HEK293 (cell line): Measurements from ENCODE around the gene PDCD4.

Source experiments
- CTCF ChIA-PET: fragments of 350-600 bp; formaldehyde crosslinking; extraction: SDS; loops from one replicate; lab custom pipeline; 2021; ENCODE audit warnings: antibody characterized with exemption; lab: Yijun Ruan, JAX
- POLR2A ChIA-PET: fragments of 300-600 bp; formaldehyde crosslinking; extraction: SDS; loops from one replicate; lab custom pipeline; 2020; ENCODE audit warnings: antibody characterized with exemption, inconsistent platforms; lab: Yijun Ruan, JAX
- H3K27ac ChIP-seq: fragments of 200-500 bp; sonication (Bioruptor generic); 2 replicates; pipeline ENCODE4 v1.5.1; 2014; ENCODE audit warnings: low read depth, low read length, control low read depth, inconsistent platforms; ENCODE audit errors: extremely low read depth
- H3K36me3 ChIP-seq, 2 experiments: fragments of 200-500 bp in 1 of 2; sonication (Bioruptor generic) in 1 of 2; 1 replicate in 1 of 2; 2 replicates in 1 of 2; pipeline ENCODE4 v1.5.1; 2014 to 2017; ENCODE audit warnings: inconsistent platforms in 2 of 2, low read length in 2 of 2; ENCODE audit not compliant: control insufficient read depth in 2 of 2, insufficient read depth in 1 of 2
- H3K4me1 ChIP-seq: fragments of 200-500 bp; sonication (Bioruptor generic); 2 replicates; pipeline ENCODE4 v1.5.1; 2014; ENCODE audit warnings: mild to moderate bottlenecking, low read length, inconsistent platforms; ENCODE audit not compliant: control insufficient read depth, insufficient read depth
- H3K4me3 ChIP-seq: 2 replicates; pipeline ENCODE4 v1.5.1; 2011; ENCODE audit warnings: low read depth, mild to moderate bottlenecking, control low read depth, low read length, moderate library complexity
- H3K9me3 ChIP-seq: fragments of 200-500 bp; sonication (Bioruptor generic); 2 replicates; pipeline ENCODE4 v1.5.1; 2014; ENCODE audit warnings: low read depth, low read length, inconsistent platforms; ENCODE audit not compliant: control insufficient read depth, insufficient read depth
- FEZF1 ChIP-seq: fragments of 450-650 bp; formaldehyde crosslinking; IDR thresholded peaks from 2 replicates; pipeline ENCODE4 v1.5.1; 2016; ENCODE audit warnings: missing biosample characterization, missing genetic modification characterization
- GLI4 ChIP-seq: fragments of 450-650 bp; formaldehyde crosslinking; IDR thresholded peaks from 2 replicates; pipeline ENCODE4 v1.5.1; 2016; ENCODE audit warnings: missing biosample characterization, missing genetic modification characterization
- GLIS2 ChIP-seq: fragments of 450-650 bp; formaldehyde crosslinking; IDR thresholded peaks from 2 replicates; pipeline ENCODE4 v1.5.1; 2016; ENCODE audit warnings: missing biosample characterization, missing genetic modification characterization
- HOXC10 ChIP-seq: sonication (generic); formaldehyde crosslinking; IDR thresholded peaks from 2 replicates; pipeline ENCODE4 v1.8.1; 2023; ENCODE audit warnings: mild to moderate bottlenecking, missing genetic modification reagents
- KLF1 ChIP-seq: fragments of 450-650 bp; formaldehyde crosslinking; IDR thresholded peaks from 2 replicates; pipeline ENCODE4 v1.5.1; 2016; ENCODE audit warnings: missing biosample characterization, missing genetic modification characterization
- RBAK ChIP-seq: fragments of 450-650 bp; formaldehyde crosslinking; IDR thresholded peaks from 2 replicates; pipeline ENCODE4 v1.5.1; 2016; ENCODE audit warnings: missing biosample characterization, missing genetic modification characterization
- SCRT2 ChIP-seq: fragments of 450-650 bp; formaldehyde crosslinking; IDR thresholded peaks from 2 replicates; pipeline ENCODE4 v1.5.1; 2016; ENCODE audit warnings: missing biosample characterization, missing genetic modification characterization
- SP3 ChIP-seq: fragments of 450-650 bp; formaldehyde crosslinking; IDR thresholded peaks from 2 replicates; pipeline ENCODE4 v1.5.1; 2016; ENCODE audit warnings: missing biosample characterization, missing genetic modification characterization
- ZBTB48 ChIP-seq: fragments of 450-650 bp; formaldehyde crosslinking; IDR thresholded peaks from 2 replicates; pipeline ENCODE4 v1.5.1; 2016; ENCODE audit warnings: missing biosample characterization, missing genetic modification characterization
- ZBTB8A ChIP-seq: fragments of 450-650 bp; formaldehyde crosslinking; IDR thresholded peaks from 2 replicates; pipeline ENCODE4 v1.5.1; 2016; ENCODE audit warnings: missing biosample characterization, missing genetic modification characterization
- ZNF114 ChIP-seq: fragments of 450-650 bp; formaldehyde crosslinking; IDR thresholded peaks from 2 replicates; pipeline ENCODE4 v1.5.0; 2017; ENCODE audit warnings: missing biosample characterization, missing genetic modification characterization
- ZNF133 ChIP-seq: fragments of 450-650 bp; formaldehyde crosslinking; IDR thresholded peaks from 2 replicates; pipeline ENCODE4 v1.5.1; 2016; ENCODE audit warnings: missing biosample characterization, missing genetic modification characterization
- ZNF157 ChIP-seq: fragments of 450-650 bp; formaldehyde crosslinking; IDR thresholded peaks from 2 replicates; pipeline ENCODE4 v1.5.1; 2016; ENCODE audit warnings: missing biosample characterization, missing genetic modification characterization
- ZNF19 ChIP-seq: fragments of 450-650 bp; formaldehyde crosslinking; IDR thresholded peaks from 2 replicates; pipeline ENCODE4; 2016; ENCODE audit warnings: missing biosample characterization, missing genetic modification characterization, low read depth
- ZNF2 ChIP-seq: fragments of 450-650 bp; formaldehyde crosslinking; IDR thresholded peaks from 2 replicates; pipeline ENCODE4 v1.5.1; 2016; ENCODE audit warnings: missing biosample characterization, missing genetic modification characterization
- ZNF214 ChIP-seq: fragments of 450-650 bp; formaldehyde crosslinking; IDR thresholded peaks from 2 replicates; pipeline ENCODE4 v1.5.1; 2017; ENCODE audit warnings: missing biosample characterization, mild to moderate bottlenecking, missing genetic modification characterization, borderline replicate concordance
- ZNF223 ChIP-seq: fragments of 450-650 bp; formaldehyde crosslinking; IDR thresholded peaks from 2 replicates; pipeline ENCODE4 v1.5.1; 2016; ENCODE audit warnings: missing biosample characterization, missing genetic modification characterization
- ZNF311 ChIP-seq: fragments of 450-650 bp; formaldehyde crosslinking; IDR thresholded peaks from 2 replicates; pipeline ENCODE4 v1.5.1; 2017; ENCODE audit warnings: missing biosample characterization, missing genetic modification characterization, borderline replicate concordance
- ZNF366 ChIP-seq: fragments of 450-650 bp; formaldehyde crosslinking; conservative IDR thresholded peaks from 2 replicates; pipeline ENCODE4 v1.5.1; 2016; ENCODE audit warnings: missing biosample characterization, missing genetic modification characterization
- ZNF37A ChIP-seq: fragments of 450-650 bp; IDR thresholded peaks from 2 replicates; pipeline ENCODE4 v1.5.1; 2018; ENCODE audit warnings: missing biosample characterization, missing genetic modification characterization
- ZNF394 ChIP-seq: fragments of 450-650 bp; formaldehyde crosslinking; IDR thresholded peaks from 2 replicates; pipeline ENCODE4 v1.5.1; 2016; ENCODE audit warnings: missing biosample characterization, missing genetic modification characterization, mild to moderate bottlenecking, moderate library complexity, borderline replicate concordance
- ZNF514 ChIP-seq: fragments of 450-650 bp; formaldehyde crosslinking; IDR thresholded peaks from 2 replicates; pipeline ENCODE4 v1.5.1; 2016; ENCODE audit warnings: missing biosample characterization, missing genetic modification characterization
- ZNF529 ChIP-seq: fragments of 450-650 bp; formaldehyde crosslinking; IDR thresholded peaks from 2 replicates; pipeline ENCODE4 v1.5.1; 2017; ENCODE audit warnings: missing genetic modification characterization, missing biosample characterization; ENCODE audit not compliant: insufficient replicate concordance
- ZNF596 ChIP-seq: fragments of 450-650 bp; IDR thresholded peaks from 2 replicates; pipeline ENCODE4 v1.5.0; 2018; ENCODE audit warnings: missing biosample characterization, mild to moderate bottlenecking, missing genetic modification characterization, moderate library complexity
- ZNF610 ChIP-seq: fragments of 450-650 bp; formaldehyde crosslinking; IDR thresholded peaks from 2 replicates; pipeline ENCODE4 v1.5.1; 2016; ENCODE audit warnings: missing biosample characterization, missing genetic modification characterization, borderline replicate concordance
- ZNF626 ChIP-seq: fragments of 450-650 bp; sonication (Bioruptor Pico); formaldehyde crosslinking; IDR thresholded peaks from 2 replicates; pipeline ENCODE4 v1.5.1; 2018; ENCODE audit warnings: missing biosample characterization, missing genetic modification characterization, inconsistent platforms
- ZNF654 ChIP-seq: fragments of 450-650 bp; formaldehyde crosslinking; IDR thresholded peaks from 2 replicates; pipeline ENCODE4 v1.5.1; 2016; ENCODE audit warnings: low read depth, missing biosample characterization, missing genetic modification characterization
- ZNF660 ChIP-seq: fragments of 450-650 bp; IDR thresholded peaks from 2 replicates; pipeline ENCODE4 v1.5.1; 2018; ENCODE audit warnings: missing biosample characterization, mild to moderate bottlenecking, missing genetic modification characterization
- ZNF830 ChIP-seq: fragments of 450-650 bp; IDR thresholded peaks from 2 replicates; pipeline ENCODE4 v1.5.0; 2018; ENCODE audit warnings: missing biosample characterization, missing genetic modification characterization, low read depth, mild to moderate bottlenecking, moderate library complexity
- TF ChIP-seq, protein P1 (sequence below): sonication (generic); formaldehyde crosslinking; IDR thresholded peaks from 2 replicates; pipeline ENCODE4 v1.8.1; 2022; ENCODE audit warnings: mild to moderate bottlenecking, moderate library complexity, missing genetic modification reagents
- TF ChIP-seq, protein P2 (sequence below): fragments of 450-650 bp; formaldehyde crosslinking; IDR thresholded peaks from 2 replicates; pipeline ENCODE4 v1.5.1; 2016; ENCODE audit warnings: missing biosample characterization, missing genetic modification characterization
- TF ChIP-seq, protein P3 (sequence below): fragments of 450-650 bp; formaldehyde crosslinking; IDR thresholded peaks from 2 replicates; pipeline ENCODE4 v1.5.1; 2016; ENCODE audit warnings: missing biosample characterization, missing genetic modification characterization
- TF ChIP-seq, protein P4 (sequence below): fragments of 450-650 bp; formaldehyde crosslinking; IDR thresholded peaks from 2 replicates; pipeline ENCODE4 v1.5.1; 2017; ENCODE audit warnings: missing biosample characterization, missing genetic modification characterization

PDCD4 gene

DNA sequence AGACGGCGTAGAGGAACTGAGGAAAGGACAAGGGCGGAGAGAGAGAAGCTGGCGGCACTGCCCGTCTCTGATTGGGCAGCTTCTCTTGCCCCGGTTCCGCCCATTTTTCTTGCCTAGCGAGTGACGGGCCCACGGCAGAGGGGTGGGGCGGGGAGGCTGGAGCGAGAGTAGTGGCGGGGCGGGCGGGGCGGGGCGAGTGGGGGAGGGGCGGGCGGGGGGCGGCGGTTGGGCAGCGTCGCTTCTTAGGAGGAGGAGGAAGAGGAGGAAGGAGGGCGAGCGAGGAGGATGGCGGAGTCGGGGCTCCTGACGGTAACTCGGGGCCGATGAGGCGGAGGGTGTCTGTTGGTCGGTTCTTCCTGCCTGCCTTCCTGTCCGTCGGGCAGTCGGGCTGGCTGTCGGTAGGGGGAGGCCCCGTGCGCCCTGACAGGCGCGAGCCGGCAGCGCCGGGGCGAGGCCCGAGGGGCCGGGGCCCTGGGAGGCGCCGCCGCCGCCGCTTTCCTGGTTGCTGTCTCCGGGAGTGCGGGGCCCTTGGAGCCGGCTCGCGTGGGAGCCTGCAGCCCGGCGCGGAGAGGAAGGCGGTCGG, 47.7 kb downstream of the PDCD4 start, which contains the start of gene SHOC2:
Gene SHOC2, plus strand, starts transcription at position 256 of the 583 bp plus-strand sequence. CDS start 44,755 bp downstream, outside the sequence.
- peak within 1 kb of the TSS; percentile 96 for H3K4me3 ChIP-seq
- peak within 1 kb of the TSS; percentile 88 for H3K27ac ChIP-seq
- POLR2A ChIA-PET: interaction anchor here (0.5 to 2.9 kb wide), 18 partner anchors 9 to 711 kb away, joined by 3 to 15 read pairs (median 4); partner anchors contain the start of gene PDCD4
- peaks cover 34% of the 10 kb centered on the region for H3K4me1 ChIP-seq
- CTCF ChIA-PET: interaction anchor here (1.4 kb wide), 1 partner anchor 9 kb away, joined by 5 read pairs; no protein-coding TSS in a partner anchor
- H3K36me3 ChIP-seq: no peaks in the 10 kb centered on the region
- H3K9me3 ChIP-seq: no peaks in the 10 kb centered on the region
- TF ChIP-seq, protein P1, sequence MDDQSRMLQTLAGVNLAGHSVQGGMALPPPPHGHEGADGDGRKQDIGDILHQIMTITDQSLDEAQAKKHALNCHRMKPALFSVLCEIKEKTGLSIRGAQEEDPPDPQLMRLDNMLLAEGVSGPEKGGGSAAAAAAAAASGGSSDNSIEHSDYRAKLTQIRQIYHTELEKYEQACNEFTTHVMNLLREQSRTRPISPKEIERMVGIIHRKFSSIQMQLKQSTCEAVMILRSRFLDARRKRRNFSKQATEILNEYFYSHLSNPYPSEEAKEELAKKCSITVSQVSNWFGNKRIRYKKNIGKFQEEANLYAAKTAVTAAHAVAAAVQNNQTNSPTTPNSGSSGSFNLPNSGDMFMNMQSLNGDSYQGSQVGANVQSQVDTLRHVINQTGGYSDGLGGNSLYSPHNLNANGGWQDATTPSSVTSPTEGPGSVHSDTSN (CRISPR knock-in tag): 0 out of 2 replicates have a peak, but pooled peaks have one; percentile 34
- 0 out of 2 replicates have a peak, but pooled peaks have one; percentile 1 for TF ChIP-seq GLIS2 (tag by site-specific recombination)
- peak; percentile 55; the same call in 1 of the 2 replicates for TF ChIP-seq ZNF596 (tag by site-specific recombination)
- TF ChIP-seq ZNF19 (tag by site-specific recombination): no peak
- no peak for TF ChIP-seq FEZF1
- TF ChIP-seq ZNF660: peak; percentile 36; the same call in 1 of the 2 replicates
- TF ChIP-seq, protein P2, sequence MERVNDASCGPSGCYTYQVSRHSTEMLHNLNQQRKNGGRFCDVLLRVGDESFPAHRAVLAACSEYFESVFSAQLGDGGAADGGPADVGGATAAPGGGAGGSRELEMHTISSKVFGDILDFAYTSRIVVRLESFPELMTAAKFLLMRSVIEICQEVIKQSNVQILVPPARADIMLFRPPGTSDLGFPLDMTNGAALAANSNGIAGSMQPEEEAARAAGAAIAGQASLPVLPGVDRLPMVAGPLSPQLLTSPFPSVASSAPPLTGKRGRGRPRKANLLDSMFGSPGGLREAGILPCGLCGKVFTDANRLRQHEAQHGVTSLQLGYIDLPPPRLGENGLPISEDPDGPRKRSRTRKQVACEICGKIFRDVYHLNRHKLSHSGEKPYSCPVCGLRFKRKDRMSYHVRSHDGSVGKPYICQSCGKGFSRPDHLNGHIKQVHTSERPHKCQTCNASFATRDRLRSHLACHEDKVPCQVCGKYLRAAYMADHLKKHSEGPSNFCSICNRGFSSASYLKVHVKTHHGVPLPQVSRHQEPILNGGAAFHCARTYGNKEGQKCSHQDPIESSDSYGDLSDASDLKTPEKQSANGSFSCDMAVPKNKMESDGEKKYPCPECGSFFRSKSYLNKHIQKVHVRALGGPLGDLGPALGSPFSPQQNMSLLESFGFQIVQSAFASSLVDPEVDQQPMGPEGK (tag by site-specific recombination): no peak
- TF ChIP-seq ZNF394: no peak; the same call in 1 of the 2 replicates
- TF ChIP-seq ZNF610 (tag by site-specific recombination): no peak
- TF ChIP-seq, protein P3, sequence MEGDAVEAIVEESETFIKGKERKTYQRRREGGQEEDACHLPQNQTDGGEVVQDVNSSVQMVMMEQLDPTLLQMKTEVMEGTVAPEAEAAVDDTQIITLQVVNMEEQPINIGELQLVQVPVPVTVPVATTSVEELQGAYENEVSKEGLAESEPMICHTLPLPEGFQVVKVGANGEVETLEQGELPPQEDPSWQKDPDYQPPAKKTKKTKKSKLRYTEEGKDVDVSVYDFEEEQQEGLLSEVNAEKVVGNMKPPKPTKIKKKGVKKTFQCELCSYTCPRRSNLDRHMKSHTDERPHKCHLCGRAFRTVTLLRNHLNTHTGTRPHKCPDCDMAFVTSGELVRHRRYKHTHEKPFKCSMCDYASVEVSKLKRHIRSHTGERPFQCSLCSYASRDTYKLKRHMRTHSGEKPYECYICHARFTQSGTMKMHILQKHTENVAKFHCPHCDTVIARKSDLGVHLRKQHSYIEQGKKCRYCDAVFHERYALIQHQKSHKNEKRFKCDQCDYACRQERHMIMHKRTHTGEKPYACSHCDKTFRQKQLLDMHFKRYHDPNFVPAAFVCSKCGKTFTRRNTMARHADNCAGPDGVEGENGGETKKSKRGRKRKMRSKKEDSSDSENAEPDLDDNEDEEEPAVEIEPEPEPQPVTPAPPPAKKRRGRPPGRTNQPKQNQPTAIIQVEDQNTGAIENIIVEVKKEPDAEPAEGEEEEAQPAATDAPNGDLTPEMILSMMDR: peak; percentile 49; the same call in 1 of the 2 replicates
- TF ChIP-seq GLI4 (tag by site-specific recombination): no peak
- TF ChIP-seq ZBTB48: no peak
- no peak for TF ChIP-seq ZNF157 (tag by site-specific recombination)
- TF ChIP-seq HOXC10 (CRISPR knock-in tag): no peak
- TF ChIP-seq, protein P4, sequence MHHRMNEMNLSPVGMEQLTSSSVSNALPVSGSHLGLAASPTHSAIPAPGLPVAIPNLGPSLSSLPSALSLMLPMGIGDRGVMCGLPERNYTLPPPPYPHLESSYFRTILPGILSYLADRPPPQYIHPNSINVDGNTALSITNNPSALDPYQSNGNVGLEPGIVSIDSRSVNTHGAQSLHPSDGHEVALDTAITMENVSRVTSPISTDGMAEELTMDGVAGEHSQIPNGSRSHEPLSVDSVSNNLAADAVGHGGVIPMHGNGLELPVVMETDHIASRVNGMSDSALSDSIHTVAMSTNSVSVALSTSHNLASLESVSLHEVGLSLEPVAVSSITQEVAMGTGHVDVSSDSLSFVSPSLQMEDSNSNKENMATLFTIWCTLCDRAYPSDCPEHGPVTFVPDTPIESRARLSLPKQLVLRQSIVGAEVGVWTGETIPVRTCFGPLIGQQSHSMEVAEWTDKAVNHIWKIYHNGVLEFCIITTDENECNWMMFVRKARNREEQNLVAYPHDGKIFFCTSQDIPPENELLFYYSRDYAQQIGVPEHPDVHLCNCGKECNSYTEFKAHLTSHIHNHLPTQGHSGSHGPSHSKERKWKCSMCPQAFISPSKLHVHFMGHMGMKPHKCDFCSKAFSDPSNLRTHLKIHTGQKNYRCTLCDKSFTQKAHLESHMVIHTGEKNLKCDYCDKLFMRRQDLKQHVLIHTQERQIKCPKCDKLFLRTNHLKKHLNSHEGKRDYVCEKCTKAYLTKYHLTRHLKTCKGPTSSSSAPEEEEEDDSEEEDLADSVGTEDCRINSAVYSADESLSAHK (tag by site-specific recombination): no peak
- TF ChIP-seq ZNF830 (tag by site-specific recombination): no peak
- TF ChIP-seq ZNF2 (tag by site-specific recombination): no peak
- no peak for TF ChIP-seq ZNF529 (tag by site-specific recombination)
- TF ChIP-seq ZNF214 (tag by site-specific recombination): no peak
- no peak; the same call in 1 of the 2 replicates for TF ChIP-seq KLF1 (tag by site-specific recombination)
- no peak for TF ChIP-seq ZNF114
- TF ChIP-seq ZNF37A (tag by site-specific recombination): no peak
- TF ChIP-seq ZNF654: no peak
- no peak for TF ChIP-seq ZNF133 (tag by site-specific recombination)
- TF ChIP-seq ZNF223 (tag by site-specific recombination): no peak
- no peak for TF ChIP-seq ZNF311 (tag by site-specific recombination)
- TF ChIP-seq ZNF626 (tag by site-specific recombination): no peak
- TF ChIP-seq RBAK (tag by site-specific recombination): no peak
- TF ChIP-seq SCRT2 (tag by site-specific recombination): no peak
- TF ChIP-seq ZNF366 (tag by site-specific recombination): peak; percentile 95
- no peak for TF ChIP-seq ZNF514 (tag by site-specific recombination)
- no peak; the same call in 1 of the 2 replicates for TF ChIP-seq ZBTB8A (tag by site-specific recombination)
- TF ChIP-seq SP3 (tag by site-specific recombination): peak; percentile 91; the same call in 1 of the 2 replicates
